NOMO-1 treated with dmso at 0.1 percent for 144 hours (cell line): ENCODE measurements around the gene MCOLN1.

Experiments used
- DNase-seq: peaks from one replicate; lab custom pipeline; 2025; ENCODE audit not compliant: unreplicated experiment; lab: John Stamatoyannopoulos, UW

Gene MCOLN1

DNA sequence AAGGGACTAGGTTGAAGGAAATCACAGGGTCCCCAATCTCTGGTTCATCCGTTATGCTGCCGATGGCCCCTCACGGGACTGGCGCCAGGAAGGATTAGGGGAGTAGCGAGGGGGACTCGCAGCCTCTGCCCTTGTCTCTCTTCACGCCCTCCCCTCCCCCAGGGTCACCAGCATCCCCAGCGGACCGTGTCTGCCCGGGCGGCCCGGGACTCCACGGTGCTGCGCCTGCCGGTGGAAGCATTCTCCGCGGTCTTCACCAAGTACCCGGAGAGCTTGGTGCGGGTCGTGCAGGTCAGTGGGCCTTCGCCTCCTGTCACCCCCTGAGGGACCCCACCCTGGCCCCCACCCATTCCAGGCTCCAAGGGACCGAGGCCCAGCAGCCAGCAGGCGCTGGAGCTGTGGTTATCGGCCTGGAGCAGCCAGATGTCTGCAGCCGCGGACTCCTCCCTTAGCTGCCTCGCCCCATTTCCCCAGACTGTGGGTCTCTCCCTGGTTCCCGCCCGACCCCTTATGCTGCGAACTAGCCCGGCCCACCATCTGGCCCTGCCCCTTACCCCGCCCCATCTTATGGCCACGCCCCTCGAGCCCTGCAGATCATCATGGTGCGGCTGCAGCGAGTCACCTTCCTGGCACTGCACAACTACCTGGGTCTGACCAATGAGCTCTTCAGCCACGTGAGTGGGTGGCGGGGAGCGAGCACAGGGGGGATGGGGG lies 18.5 kb downstream of the MCOLN1 start:
- DNase-seq = no peak

DNA sequence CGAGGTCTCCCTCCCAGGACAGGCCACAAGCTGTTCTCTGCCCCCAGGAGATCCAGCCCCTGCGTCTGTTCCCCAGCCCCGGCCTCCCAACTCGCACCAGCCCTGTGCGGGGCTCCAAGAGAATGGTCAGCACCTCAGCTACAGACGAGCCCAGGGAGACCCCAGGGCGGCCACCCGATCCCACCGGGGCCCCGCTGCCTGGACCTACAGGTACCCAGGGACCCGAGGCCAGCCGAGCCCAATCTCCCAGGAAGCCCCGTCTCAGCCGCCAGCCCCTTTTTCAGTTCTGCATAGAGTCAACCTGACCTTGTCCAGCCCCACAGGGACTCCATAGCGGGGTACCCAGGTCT lies 19.0 kb downstream of the MCOLN1 start:
- no peak for DNase-seq

DNA sequence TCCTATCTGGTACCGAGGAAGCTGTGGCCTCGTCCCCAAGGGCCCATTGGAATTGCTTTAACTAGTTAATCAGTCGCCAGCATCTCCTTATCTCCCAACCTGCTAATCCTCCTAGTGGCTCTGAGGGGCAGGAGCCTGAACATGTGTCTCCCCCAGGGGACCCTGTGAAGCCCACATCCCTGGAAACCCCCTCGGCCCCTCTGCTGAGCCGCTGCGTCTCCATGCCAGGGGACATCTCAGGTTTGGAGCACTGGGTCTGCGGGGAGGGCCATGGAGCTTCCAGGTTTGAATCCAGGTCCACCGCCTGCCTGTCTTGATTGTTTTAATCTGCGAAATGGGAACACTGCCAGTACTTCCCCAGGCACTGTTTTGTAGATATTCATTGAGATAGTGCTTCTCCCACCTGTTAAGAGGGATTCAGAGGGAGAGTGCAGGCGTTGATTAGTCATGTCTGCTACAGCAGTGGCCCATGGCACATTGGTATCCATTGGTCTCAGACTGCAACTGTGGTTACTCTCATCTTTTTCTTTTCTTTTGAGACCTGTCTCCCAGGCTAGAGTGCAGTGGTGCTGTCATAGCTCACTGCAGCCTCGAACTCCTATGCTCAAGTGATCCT lies 19.5 kb downstream of the MCOLN1 start:
- no peak for DNase-seq

DNA sequence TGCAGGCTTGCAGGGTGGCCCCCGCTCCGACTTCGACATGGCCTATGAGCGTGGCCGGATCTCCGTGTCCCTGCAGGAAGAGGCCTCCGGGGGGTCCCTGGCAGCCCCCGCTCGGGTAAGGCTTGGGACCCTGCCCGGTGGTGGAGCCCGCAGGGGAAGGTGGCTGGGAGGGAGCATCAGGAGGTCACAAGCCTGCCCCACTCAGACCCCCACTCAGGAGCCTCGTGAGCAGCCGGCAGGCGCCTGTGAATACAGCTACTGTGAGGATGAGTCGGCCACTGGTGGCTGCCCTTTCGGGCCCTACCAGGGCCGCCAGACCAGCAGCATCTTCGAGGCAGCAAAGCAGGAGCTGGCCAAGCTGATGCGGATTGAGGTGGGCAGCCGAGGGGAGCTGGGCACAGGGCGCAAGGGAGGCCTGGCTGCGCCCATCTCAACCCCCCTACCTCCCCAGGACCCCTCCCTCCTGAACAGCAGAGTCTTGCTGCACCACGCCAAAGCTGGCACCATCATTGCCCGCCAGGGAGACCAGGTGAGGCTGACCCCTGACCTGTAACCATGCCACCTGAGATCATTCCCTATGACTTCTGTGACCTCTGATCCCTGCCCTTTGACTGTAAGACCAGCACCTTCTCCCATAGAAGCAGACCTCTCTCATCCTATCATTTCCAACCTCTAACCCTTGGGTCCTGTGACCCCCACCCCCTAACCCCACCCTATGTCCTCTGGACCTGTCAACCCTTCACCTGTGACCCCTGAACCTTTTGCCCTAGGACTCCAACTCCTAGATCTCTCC lies 20.3 kb downstream of the MCOLN1 start:
- DNase-seq = no peak

DNA sequence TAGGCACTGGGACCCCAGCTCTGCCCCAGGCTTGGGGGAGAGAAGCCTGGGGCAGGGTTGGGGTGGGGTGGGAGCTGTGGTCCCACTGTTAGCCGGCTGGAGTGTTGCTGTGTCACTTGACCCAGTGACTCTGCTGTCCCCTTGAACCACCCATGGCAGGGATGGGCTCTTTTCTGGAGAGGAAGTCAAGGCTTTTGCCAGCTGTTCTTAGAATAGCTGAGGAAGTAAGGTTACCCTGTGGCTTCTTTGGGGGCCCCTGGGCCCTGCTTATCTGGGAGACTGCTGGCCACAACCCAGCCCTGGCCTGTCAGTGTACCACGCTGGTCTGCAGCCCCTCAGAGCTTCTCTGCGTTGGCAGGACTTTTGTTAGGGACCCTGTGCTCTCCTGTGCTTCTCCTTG lies 22.2 kb downstream of the MCOLN1 start:
- peak; percentile 14 for DNase-seq

DNA sequence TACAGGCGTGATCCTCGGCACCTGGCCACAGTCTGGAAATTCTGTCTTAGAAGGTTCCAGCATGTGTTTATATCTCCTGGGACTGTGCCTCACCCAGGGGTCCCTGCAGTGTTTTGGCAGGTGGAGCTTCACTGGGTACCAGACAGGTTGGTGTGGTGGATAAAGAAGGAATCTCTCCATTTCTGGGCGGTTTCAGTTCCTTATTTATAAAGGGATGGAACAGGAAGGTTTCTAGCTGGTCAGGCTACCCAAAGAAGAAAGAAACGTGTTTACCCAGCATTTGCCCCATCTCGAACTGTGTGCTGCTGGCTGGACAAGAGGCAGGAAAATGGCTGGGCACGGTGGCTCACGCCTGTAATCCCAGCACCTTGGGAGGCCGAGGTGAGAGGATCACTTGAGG lies 22.9 kb downstream of the MCOLN1 start:
- DNase-seq = no peak

DNA sequence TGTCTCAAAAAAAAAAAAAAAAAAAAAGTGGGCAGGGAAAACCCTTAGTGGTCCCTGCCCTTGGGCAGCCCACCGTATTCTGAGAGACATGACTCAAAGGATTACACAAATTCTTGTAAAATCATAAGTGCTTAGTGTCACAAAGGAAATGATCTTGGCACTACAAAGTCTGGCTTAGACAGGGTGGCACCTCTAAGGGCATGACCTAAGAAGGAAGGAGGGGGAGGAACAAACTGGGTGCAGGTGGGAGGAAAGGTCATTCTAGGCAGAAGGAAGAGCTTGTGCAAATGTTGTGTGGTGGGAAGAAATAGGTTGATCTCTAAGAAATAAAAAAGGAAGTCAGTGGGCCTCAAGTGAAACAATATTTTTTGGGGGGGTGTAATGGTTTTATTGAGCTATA lies 23.5 kb downstream of the MCOLN1 start:
- DNase-seq = no peak

DNA sequence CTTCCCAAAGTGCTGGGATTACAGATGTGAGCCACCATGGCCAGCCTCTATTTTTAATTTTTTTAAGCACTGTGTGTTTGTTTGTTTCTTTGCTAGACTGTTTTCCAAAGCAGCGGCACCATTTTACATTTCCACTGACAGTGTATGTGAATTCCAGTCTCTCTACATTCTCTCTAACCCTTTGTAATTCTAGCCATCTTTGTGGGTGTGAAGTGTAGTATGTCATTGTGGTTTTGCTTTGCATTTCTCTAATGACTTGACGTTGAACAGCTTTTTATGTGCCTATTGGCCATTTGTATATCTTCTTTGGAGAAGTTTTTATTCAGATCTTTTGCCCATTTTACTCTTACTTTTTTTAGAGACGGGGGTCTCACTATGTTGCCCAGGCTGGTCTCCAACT lies 24.7 kb downstream of the MCOLN1 start:
- DNase-seq = no peak

DNA sequence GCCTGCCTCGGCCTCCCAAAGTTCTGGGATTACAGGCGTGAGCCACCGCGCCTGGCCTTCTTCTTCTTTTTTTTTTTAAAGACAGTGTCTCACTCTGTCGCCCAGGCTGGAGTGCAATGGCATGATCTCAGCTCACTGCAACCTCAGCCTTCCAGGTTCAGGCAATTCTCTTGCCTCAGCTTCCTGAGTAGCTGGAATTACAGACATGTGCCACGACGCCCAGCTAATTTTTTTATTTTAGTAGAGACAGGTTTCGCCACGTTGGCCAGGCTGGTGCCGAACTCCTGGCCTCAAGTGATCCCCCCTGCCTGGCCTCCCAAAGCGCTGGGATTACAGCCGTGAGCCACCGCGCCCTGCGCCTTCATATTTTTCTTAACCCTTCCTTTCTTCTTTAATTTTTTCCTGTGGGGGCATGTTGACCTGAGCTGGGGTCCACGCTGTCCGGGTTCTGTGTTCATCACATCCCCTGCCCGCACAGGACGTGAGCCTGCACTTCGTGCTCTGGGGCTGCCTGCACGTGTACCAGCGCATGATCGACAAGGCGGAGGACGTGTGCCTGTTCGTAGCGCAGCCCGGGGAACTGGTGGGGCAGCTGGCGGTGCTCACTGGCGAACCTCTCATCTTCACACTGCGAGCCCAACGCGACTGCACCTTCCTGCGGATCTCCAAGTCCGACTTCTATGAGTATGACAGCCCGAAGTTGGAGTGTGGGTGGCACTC lies 27.2 kb downstream of the MCOLN1 start:
- DNase-seq = no peak

DNA sequence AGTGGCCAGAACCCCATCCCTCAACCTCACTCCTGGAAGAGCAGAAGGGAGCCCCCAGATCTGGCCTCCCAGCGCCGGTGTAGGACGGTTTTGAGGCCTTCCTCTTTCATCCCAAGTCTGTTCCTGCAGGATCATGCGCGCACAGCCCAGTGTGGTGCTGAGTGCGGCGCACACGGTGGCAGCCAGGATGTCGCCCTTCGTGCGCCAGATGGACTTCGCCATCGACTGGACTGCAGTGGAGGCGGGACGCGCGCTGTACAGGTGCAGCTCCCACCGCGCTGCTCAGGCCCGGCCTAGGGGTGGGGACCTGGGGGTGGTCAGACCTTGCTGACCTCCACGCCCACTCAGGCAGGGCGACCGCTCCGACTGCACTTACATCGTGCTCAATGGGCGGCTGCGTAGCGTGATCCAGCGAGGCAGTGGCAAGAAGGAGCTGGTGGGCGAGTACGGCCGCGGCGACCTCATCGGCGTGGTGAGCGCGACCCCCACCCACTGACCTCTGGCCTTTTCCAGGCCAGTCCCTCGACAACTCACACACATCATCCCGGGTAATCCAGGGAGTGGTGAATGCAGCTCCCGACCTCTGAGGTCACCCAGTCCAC lies 27.8 kb downstream of the MCOLN1 start:
- no peak for DNase-seq

DNA sequence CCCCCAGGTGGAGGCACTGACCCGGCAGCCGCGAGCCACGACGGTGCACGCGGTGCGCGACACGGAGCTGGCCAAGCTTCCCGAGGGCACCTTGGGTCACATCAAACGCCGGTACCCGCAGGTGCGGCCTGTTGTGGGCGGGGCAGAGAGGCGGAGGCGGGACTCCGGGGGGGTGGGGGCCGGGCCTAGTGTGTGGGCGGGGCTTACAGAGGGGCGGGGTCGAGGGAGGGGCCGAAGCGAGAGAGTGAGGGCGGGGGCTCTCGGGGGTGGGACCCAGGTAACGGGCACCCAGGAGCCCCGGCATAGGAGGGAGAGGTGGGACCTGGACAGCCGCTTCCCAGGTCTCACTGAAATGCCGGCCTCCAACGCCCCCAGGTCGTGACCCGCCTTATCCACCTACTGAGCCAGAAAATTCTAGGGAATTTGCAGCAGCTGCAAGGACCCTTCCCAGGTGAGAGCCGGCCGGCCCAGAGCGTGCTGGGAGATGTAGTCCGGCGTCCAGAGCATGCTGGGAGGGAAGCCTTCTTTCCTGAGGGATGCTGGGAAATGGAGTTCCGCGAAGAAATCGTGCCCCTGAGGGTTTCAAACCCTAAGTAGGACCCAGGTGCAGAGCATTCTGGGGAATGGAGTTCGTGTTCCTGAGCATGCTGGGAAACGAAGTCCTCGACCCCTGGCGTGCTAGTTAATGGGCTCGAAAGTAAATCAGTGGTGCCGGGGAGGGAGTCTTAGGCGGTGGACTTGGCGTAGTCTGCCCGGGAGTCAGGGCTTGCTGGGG lies 28.8 kb downstream of the MCOLN1 start:
- DNase-seq = no peak

DNA sequence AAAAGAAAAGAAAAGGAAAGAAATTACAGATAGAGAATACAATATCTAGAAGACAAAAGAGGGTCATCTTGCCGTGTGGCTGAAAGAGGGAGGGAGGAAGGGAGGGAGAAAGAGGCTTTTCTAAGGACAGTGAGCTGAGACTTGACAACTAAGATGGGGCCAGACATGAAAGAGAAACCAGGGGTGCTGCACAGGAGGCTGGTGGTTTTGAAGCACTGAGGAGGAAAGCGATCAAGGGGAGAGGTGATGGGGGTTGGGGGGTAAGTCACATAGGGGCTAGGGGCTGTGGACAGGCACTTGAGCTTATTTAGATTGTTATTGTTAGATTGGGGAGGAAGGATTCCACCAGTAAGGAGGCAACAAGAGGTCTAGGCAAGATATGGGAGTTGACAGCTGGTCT lies 30.4 kb downstream of the MCOLN1 start:
- DNase-seq = no peak

DNA sequence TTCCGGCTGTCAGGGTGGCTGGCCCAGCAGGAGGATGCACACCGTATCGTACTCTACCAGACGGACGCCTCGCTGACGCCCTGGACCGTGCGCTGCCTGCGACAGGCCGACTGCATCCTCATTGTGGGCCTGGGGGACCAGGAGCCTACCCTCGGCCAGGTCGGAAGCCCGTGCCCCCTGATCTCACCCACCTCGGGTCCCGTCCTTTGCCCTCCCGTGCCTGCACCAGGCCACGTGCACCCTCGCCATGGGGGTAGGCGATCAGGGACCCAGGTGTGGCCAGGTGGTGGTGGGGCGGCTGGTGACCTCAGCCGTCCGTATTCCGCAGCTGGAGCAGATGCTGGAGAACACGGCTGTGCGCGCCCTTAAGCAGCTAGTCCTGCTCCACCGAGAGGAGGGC lies 32.1 kb downstream of the MCOLN1 start:
- DNase-seq = no peak

DNA sequence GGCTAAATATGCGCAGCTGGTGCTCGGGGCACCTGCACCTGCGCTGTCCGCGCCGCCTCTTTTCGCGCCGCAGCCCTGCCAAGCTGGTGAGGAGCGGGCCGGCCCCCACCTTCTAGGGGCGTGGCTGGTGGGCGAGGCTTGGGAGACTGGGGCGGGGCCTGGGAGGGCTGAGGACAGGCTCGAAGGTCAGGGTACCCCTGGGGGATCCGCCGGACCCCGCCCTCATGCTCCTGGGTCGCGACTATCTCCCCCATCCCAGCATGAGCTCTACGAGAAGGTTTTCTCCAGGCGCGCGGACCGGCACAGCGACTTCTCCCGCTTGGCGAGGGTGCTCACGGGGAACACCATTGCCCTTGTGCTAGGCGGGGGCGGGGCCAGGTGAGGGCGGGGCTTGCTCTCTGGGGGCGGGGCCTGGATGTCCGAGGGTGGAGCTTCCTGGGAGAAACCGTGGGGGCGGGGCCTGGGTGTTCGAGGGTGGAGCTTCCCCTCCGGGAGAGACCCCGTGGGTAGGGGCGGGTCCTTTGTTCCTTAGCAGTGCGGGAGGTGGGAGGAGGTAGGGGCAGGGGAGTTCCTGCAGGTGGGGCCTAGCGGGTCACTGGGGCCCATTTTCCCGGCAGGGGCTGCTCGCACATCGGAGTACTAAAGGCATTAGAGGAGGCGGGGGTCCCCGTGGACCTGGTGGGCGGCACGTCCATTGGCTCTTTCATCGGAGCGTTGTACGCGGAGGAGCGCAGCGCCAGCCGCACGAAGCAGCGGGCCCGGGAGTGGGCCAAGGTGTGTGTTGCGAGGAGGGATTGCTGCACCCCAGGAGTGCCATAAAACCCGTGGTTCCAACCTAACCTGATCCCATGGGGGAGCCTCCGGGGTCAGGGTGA lies 32.8 kb downstream of the MCOLN1 start:
- DNase-seq = no peak

DNA sequence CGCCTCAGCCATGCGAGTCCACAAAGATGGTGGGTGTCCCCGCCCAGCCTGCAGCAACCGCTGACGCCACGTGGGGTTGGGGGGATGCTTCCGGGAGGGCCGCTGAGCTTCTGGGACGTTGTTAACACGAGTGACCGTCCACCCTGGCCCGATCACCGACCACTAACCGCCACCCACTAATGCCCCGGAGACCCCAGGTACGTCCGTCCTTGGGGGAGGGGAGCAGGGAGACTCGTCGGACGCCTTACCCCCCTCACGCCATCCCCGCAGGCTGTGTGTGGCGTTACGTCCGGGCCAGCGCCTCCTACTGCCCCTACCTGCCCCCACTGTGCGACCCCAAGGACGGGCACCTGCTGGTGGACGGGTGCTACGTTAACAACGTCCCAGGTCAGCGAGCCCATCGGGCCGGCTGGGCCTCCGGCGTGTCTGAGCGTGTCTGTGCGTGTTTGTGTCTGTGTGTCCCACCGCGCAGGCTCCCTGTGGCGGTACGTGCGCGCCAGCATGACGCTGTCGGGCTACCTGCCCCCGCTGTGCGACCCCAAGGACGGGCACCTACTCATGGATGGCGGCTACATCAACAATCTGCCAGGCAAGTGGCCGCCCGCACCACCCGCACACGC lies 34.4 kb downstream of the MCOLN1 start:
- no peak for DNase-seq

DNA sequence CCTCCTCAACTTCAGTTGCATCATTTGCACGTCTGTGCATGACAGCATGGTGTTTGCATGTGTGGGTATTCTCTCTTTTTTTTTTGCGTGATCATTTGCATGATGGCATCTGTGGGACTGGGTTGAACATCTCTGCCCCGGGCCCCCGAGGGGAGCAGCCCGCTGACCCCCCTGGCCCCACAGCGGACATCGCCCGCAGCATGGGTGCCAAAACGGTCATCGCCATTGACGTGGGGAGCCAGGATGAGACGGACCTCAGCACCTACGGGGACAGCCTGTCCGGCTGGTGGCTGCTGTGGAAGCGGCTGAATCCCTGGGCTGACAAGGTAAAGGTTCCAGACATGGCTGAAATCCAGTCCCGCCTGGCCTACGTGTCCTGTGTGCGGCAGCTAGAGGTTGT lies 36.2 kb downstream of the MCOLN1 start:
- DNase-seq = no peak

DNA sequence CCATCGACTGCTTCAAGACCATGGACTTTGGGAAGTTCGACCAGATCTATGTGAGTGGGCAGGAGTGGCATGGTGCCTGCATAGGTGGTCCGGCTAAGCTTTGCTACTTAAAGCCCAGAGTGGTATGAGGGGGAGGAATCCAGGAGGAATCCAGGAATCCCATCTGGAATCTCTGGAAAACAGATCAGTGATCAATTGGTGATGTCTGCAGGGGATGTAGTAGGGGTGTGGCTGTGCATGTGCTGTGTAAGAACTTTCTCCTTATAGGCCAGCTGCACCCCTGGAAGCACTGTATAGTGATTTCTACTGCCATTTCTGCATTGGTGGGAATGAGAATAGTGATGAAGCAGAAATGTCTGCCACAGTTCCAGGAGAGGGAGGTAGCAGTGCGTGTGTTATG lies 36.7 kb downstream of the MCOLN1 start:
- no peak for DNase-seq

DNA sequence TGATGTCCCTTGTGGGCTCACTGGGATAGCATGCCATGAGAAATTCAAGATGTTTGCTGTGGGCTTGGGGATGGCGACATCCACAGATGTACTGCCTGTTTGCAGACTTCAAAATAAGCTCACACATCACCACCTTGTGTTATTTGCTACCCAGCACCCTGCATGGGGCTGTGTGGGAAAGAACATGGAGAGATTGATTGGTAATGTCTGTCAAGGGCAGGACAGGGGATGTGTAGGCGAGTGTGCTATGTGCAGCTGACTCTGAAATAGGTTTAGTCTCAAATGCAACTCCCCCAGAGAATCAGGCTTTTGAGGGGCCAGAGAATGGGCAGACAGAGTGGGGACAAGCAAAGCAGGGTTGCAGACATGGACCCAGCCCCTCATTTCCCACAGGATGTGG lies 37.8 kb downstream of the MCOLN1 start:
- no peak for DNase-seq

DNA sequence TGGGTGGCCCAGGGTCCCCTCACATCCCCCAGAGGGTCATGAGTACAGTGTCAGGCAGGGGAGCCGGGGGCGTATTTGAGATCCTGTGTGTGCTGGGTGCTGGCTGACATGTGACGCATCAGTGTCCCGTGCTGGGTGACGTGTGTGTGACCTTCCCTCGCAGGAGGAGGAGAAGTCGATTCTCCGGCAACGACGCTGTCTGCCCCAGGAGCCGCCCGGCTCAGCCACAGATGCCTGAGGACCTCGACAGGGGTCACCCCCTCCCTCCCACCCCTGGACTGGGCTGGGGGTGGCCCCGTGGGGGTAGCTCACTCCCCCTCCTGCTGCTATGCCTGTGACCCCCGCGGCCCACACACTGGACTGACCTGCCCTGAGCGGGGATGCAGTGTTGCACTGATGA lies 38.9 kb downstream of the MCOLN1 start:
- no peak for DNase-seq
